Measurements from ENCODE around the gene RMDN2.

The RMDN2 gene

DNA sequence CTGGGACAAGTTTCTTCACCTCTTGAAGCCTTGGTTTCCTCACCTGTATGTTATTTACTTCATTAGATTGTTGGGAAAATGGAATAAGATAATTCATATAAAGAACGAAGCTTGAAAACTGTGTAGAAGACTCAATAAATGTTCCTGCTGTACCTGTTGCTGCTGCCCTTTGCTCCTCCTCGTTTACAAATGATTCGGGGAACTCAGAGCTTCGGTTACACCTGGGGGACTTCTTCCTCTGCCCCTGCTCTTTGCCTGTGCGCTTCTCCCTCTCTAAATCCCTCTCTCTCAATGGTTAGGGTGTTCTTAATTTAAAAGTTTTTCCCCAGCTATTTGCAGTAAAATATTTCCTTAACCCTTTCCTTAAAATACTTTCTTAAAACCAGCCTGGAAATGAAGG is 3.3 kb upstream of the RMDN2 start:
- POLR2A ChIA-PET = interaction anchor here (0.6 kb wide), 1 partner anchor 542 kb away, joined by 3 read pairs; no protein-coding TSS in a partner anchor
- H3K9me3 ChIP-seq (ENCODE audit: control insufficient read depth, insufficient read depth, low read depth, low read length) = no peaks in the 10 kb centered on the region
- no peak overlapping the region for H3K4me3 ChIP-seq (ENCODE audit: low read depth, low read length)
- no peak overlapping the region for H3K27ac ChIP-seq (ENCODE audit: extremely low read depth, low read depth, low read length)
- no peaks in the 10 kb centered on the region for H3K36me3 ChIP-seq (ENCODE audit: control insufficient read depth in 2 of 2, insufficient read depth in 1 of 2, low read length in 2 of 2)
- peaks cover 8% of the 10 kb centered on the region; the same call in 1 of the 2 replicates for H3K4me1 ChIP-seq (ENCODE audit: control insufficient read depth, insufficient read depth, low read length)
- peak; percentile 47 for TF ChIP-seq ZNF335 (tag by site-specific recombination; conservative IDR thresholded peaks at IDR 0.05)
- peak; percentile 12; the same call in 1 of the 2 replicates for TF ChIP-seq SCRT2 (tag by site-specific recombination; IDR thresholded peaks at IDR 0.05)
- no peak for TF ChIP-seq ZBTB7A (tag by site-specific recombination; IDR thresholded peaks at IDR 0.05; ENCODE audit: low read depth)
- CTCF ChIA-PET = interaction anchor here (0.6 to 1.1 kb wide), 5 partner anchors 11 to 954 kb away, joined by 3 to 4 read pairs (median 3); no protein-coding TSS in a partner anchor

GRCh38 chr2:37923308-37924055 is 1.6 kb upstream of the RMDN2 start:
- H3K4me1 ChIP-seq (ENCODE audit: control insufficient read depth, insufficient read depth, low read length) = peaks cover 8% of the 10 kb centered on the region; the same call in 1 of the 2 replicates
- H3K4me3 ChIP-seq (ENCODE audit: low read depth, low read length) = no peak overlapping the region
- no peaks in the 10 kb centered on the region for H3K9me3 ChIP-seq (ENCODE audit: control insufficient read depth, insufficient read depth, low read depth, low read length)
- POLR2A ChIA-PET = no interaction called here
- CTCF ChIA-PET = interaction anchor here (0.7 to 1.1 kb wide), 3 partner anchors 10 to 33 kb away, joined by 3 read pairs; no protein-coding TSS in a partner anchor
- TF ChIP-seq ZNF350 (tag by site-specific recombination; IDR thresholded peaks at IDR 0.05) (no peak), ZFP3 (tag by site-specific recombination; IDR thresholded peaks at IDR 0.05; ENCODE audit: low read depth) (no peak), ZNF510 (tag by site-specific recombination; IDR thresholded peaks at IDR 0.05; ENCODE audit: insufficient replicate concordance) (no peak)
- no peaks in the 10 kb centered on the region for H3K36me3 ChIP-seq (ENCODE audit: control insufficient read depth in 2 of 2, insufficient read depth in 1 of 2, low read length in 2 of 2)
- H3K27ac ChIP-seq (ENCODE audit: extremely low read depth, low read depth, low read length) = no peak overlapping the region

GRCh38 chr2:37926635-37927034 is 1.5 kb downstream of the RMDN2 start:
- H3K9me3 ChIP-seq (ENCODE audit: control insufficient read depth, insufficient read depth, low read depth, low read length) = no peaks in the 10 kb centered on the region
- no peak overlapping the region for H3K4me3 ChIP-seq (ENCODE audit: low read depth, low read length)
- POLR2A ChIA-PET = interaction anchor here (0.7 kb wide), 1 partner anchor 26 kb away, joined by 3 read pairs; no protein-coding TSS in a partner anchor
- H3K36me3 ChIP-seq (ENCODE audit: control insufficient read depth in 2 of 2, insufficient read depth in 1 of 2, low read length in 2 of 2) = peaks cover 0 to 3% of the 10 kb centered on the region in 2 experiments; a peak in 1 of 3 replicates
- CTCF ChIA-PET = interaction anchor here (0.6 kb wide), 2 partner anchors 29 to 189 kb away, joined by 4 to 8 read pairs; no protein-coding TSS in a partner anchor
- no peaks in the 10 kb centered on the region for H3K4me1 ChIP-seq (ENCODE audit: control insufficient read depth, insufficient read depth, low read length)
- TF ChIP-seq ZSCAN16 (tag by site-specific recombination; IDR thresholded peaks at IDR 0.05) = no peak
- TF ChIP-seq ZNF555 (tag by site-specific recombination; conservative IDR thresholded peaks at IDR 0.05) = no peak
- no peak for TF ChIP-seq ZEB2 (tag by site-specific recombination; IDR thresholded peaks at IDR 0.05)
- TF ChIP-seq ZNF341 (tag by site-specific recombination; IDR thresholded peaks at IDR 0.05; ENCODE audit: low read depth) = no peak
- no peak for TF ChIP-seq ZNF624 (tag by site-specific recombination; IDR thresholded peaks at IDR 0.05)
- no peak for TF ChIP-seq ZNF76 (tag by site-specific recombination; IDR thresholded peaks at IDR 0.05; ENCODE audit: borderline replicate concordance, low read depth)
- TF ChIP-seq, protein P1, sequence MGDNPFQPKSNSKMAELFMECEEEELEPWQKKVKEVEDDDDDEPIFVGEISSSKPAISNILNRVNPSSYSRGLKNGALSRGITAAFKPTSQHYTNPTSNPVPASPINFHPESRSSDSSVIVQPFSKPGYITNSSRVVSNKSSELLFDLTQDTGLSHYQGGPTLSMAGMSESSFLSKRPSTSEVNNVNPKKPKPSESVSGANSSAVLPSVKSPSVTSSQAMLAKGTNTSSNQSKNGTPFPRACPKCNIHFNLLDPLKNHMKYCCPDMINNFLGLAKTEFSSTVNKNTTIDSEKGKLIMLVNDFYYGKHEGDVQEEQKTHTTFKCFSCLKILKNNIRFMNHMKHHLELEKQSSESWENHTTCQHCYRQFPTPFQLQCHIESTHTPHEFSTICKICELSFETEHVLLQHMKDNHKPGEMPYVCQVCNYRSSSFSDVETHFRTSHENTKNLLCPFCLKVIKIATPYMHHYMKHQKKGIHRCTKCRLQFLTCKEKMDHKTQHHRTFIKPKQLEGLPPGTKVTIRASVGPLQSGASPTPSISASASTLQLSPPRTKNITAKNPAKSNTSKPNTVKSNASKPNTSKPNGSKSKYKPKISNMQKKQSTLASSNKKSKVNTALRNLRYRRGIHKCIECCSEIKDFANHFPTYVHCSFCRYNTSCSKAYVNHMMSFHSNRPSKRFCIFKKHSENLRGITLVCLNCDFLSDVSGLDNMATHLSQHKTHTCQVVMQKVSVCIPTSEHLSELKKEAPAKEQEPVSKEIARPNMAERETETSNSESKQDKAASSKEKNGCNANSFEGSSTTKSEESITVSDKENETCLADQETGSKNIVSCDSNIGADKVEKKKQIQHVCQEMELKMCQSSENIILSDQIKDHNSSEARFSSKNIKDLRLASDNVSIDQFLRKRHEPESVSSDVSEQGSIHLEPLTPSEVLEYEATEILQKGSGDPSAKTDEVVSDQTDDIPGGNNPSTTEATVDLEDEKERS (tag by site-specific recombination; IDR thresholded peaks at IDR 0.05) = no peak
- no peak for TF ChIP-seq PRDM1 (tag by site-specific recombination; IDR thresholded peaks at IDR 0.05)
- no peak for TF ChIP-seq ZNF184 (tag by site-specific recombination; IDR thresholded peaks at IDR 0.05)
- no peak for TF ChIP-seq GLI2 (tag by site-specific recombination; IDR thresholded peaks at IDR 0.05; ENCODE audit: borderline replicate concordance, low read depth)
- no peak for TF ChIP-seq ZNF558 (tag by site-specific recombination; IDR thresholded peaks at IDR 0.05)
- no peak for TF ChIP-seq ZBTB48 (tag by site-specific recombination; IDR thresholded peaks at IDR 0.05)
- TF ChIP-seq, protein P2, sequence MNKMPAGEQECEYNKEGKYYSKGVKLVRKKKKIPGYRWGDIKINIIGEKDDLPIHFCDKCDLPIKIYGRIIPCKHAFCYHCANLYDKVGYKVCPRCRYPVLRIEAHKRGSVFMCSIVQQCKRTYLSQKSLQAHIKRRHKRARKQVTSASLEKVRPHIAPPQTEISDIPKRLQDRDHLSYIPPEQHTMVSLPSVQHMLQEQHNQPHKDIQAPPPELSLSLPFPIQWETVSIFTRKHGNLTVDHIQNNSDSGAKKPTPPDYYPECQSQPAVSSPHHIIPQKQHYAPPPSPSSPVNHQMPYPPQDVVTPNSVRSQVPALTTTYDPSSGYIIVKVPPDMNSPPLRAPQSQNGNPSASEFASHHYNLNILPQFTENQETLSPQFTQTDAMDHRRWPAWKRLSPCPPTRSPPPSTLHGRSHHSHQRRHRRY (tag by site-specific recombination; IDR thresholded peaks at IDR 0.05) = no peak
- TF ChIP-seq ZNF169 (tag by site-specific recombination; IDR thresholded peaks at IDR 0.05) = no peak
- no peak for TF ChIP-seq SP2 (tag by site-specific recombination; IDR thresholded peaks at IDR 0.05)
- no peak for TF ChIP-seq ZNF214 (tag by site-specific recombination; IDR thresholded peaks at IDR 0.05; ENCODE audit: borderline replicate concordance)
- no peak for TF ChIP-seq ZNF623 (tag by site-specific recombination; IDR thresholded peaks at IDR 0.05)
- no peak for TF ChIP-seq ZNF292 (tag by site-specific recombination; IDR thresholded peaks at IDR 0.05; ENCODE audit: borderline replicate concordance, low read depth)
- TF ChIP-seq REPIN1 (tag by site-specific recombination; IDR thresholded peaks at IDR 0.05; ENCODE audit: low read depth) = no peak
- H3K27ac ChIP-seq (ENCODE audit: extremely low read depth, low read depth, low read length) = no peak overlapping the region

All from HEK293 (cell line).